ENCODE measurements around the gene FAM229A. TPM values are rescaled to one million over a fixed set of nuclear protein-coding genes. Genes with fewer than 3 reads are reported as not detected.

Gene FAM229A
- total and polyA plus RNA-seq, 9 of the 15 experiments (the other 6 are each of a cell fraction or from before 2014, with no cell fraction given), result 0.04 to 21.6 (median 7.4) TPM

DNA sequence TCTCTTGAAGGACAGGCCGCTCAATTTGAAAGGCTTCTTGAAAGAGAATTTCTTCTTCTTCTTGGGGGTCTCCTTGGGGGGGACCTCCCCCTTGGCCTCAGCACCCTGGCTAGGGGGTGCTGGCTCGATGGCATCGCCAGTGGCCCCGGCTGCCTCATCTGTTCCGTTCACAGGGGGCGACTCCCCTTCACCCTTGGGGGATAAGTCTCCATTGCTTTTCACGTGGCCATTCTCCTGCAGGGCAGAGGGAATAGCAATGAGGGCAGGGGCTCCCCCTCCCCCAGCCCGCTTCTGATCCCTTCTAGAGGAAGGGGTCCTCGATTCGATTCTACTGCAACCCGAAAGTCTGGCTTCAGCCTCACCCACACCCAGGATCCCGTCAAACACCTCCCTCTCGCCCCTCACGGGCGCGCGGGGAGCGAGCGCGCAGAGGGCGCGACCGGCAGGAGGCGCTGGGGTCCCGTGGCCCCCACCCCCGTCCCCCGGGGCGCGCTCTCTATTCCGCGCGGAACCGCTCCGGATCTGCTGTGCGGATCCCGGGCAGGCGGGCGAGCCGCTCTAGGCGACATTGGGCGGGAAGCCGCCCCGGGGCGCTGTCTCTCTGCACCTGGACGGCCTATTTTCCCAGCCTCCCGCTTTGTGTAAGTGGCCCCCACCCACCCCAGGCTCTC is 27.3 kb downstream of the FAM229A start (continued):
- no peak for TF ChIP-seq HEY1 (CRISPR knock-in tag; IDR thresholded peaks at IDR 0.05; ENCODE audit: borderline replicate concordance)
- TF ChIP-seq, protein P1, sequence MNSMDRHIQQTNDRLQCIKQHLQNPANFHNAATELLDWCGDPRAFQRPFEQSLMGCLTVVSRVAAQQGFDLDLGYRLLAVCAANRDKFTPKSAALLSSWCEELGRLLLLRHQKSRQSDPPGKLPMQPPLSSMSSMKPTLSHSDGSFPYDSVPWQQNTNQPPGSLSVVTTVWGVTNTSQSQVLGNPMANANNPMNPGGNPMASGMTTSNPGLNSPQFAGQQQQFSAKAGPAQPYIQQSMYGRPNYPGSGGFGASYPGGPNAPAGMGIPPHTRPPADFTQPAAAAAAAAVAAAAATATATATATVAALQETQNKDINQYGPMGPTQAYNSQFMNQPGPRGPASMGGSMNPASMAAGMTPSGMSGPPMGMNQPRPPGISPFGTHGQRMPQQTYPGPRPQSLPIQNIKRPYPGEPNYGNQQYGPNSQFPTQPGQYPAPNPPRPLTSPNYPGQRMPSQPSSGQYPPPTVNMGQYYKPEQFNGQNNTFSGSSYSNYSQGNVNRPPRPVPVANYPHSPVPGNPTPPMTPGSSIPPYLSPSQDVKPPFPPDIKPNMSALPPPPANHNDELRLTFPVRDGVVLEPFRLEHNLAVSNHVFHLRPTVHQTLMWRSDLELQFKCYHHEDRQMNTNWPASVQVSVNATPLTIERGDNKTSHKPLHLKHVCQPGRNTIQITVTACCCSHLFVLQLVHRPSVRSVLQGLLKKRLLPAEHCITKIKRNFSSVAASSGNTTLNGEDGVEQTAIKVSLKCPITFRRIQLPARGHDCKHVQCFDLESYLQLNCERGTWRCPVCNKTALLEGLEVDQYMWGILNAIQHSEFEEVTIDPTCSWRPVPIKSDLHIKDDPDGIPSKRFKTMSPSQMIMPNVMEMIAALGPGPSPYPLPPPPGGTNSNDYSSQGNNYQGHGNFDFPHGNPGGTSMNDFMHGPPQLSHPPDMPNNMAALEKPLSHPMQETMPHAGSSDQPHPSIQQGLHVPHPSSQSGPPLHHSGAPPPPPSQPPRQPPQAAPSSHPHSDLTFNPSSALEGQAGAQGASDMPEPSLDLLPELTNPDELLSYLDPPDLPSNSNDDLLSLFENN (IDR thresholded peaks at IDR 0.05; ENCODE audit: low read depth in 2 of 2, low read length in 2 of 2), result no peak
- TF ChIP-seq HMGXB4 (CRISPR knock-in tag; IDR thresholded peaks at IDR 0.05), result peak; percentile 60; the same call in 1 of the 2 replicates
- TF ChIP-seq ZNF740 (CRISPR knock-in tag; IDR thresholded peaks at IDR 0.05), result 0 out of 2 replicates have a peak, but pooled peaks have one; percentile 14
- TF ChIP-seq ZNF740 (tag; IDR thresholded peaks at IDR 0.05), result no peak
- TF ChIP-seq CREM (IDR thresholded peaks at IDR 0.05; ENCODE audit: low read depth), result peak; percentile 36; the same call in 1 of the 2 replicates
- TF ChIP-seq ZNF263 (CRISPR knock-in tag; IDR thresholded peaks at IDR 0.05; ENCODE audit: borderline replicate concordance), result no peak; the same call in 1 of the 2 replicates
- TF ChIP-seq BDP1 (IDR thresholded peaks at IDR 0.05; ENCODE audit: insufficient read depth, insufficient read length), result no peak
- no peak for TF ChIP-seq LEF1 (IDR thresholded peaks at IDR 0.05)
- no peak for TF ChIP-seq CREBBP (IDR thresholded peaks at IDR 0.05; ENCODE audit: low read depth, low read length)
- TF ChIP-seq CEBPG (CRISPR knock-in tag; IDR thresholded peaks at IDR 0.05), result no peak
- no peak for TF ChIP-seq CEBPG (tag; conservative IDR thresholded peaks at IDR 0.05 in 1 of 2, IDR thresholded peaks at IDR 0.05 in 1 of 2)
- no peak for TF ChIP-seq GTF2B (IDR thresholded peaks at IDR 0.05; ENCODE audit: extremely low read depth, insufficient read length)
- TF ChIP-seq GTF2A2 (tag; IDR thresholded peaks at IDR 0.05), result no peak
- TF ChIP-seq MTF1 (CRISPR knock-in tag; IDR thresholded peaks at IDR 0.05; ENCODE audit: borderline replicate concordance), result no peak
- TF ChIP-seq NFE2 (IDR thresholded peaks at IDR 0.05; ENCODE audit: low read depth), result no peak
- TF ChIP-seq ZBTB9 (CRISPR knock-in tag; IDR thresholded peaks at IDR 0.05), result peak; percentile 71
- TF ChIP-seq TCF3 (CRISPR knock-in tag; IDR thresholded peaks at IDR 0.05), result peak; percentile 25; the same call in 1 of the 2 replicates
- no peak for TF ChIP-seq JUND (IDR thresholded peaks at IDR 0.05; ENCODE audit: borderline replicate concordance, low read depth, low read length)
- TF ChIP-seq JUND (tag; IDR thresholded peaks at IDR 0.05; ENCODE audit: borderline replicate concordance, low read depth, low read length), result no peak

Measured in K562 (cell line).